ENCODE data around the gene TCTA.

DNA sequence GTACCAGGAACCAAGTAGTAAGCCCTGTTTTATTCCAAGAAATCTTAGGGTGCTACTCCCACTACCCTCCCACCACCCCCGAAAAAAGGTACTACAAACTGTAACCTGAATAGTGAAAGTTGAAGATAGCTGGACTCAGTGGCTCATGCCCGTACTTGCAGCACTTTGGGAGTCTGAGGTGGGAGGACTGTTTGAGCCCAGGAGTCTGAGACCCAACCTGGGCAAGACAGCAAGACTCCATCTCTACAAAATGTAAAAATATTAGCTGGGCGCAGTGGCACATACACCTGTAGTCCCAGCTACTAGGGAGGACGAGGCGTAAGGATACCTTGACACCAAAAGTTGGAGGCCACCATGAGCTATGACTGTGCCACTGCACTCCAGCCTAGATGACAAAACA is 8.3 kb upstream of the TCTA start:
- TF ChIP-seq, protein P1, sequence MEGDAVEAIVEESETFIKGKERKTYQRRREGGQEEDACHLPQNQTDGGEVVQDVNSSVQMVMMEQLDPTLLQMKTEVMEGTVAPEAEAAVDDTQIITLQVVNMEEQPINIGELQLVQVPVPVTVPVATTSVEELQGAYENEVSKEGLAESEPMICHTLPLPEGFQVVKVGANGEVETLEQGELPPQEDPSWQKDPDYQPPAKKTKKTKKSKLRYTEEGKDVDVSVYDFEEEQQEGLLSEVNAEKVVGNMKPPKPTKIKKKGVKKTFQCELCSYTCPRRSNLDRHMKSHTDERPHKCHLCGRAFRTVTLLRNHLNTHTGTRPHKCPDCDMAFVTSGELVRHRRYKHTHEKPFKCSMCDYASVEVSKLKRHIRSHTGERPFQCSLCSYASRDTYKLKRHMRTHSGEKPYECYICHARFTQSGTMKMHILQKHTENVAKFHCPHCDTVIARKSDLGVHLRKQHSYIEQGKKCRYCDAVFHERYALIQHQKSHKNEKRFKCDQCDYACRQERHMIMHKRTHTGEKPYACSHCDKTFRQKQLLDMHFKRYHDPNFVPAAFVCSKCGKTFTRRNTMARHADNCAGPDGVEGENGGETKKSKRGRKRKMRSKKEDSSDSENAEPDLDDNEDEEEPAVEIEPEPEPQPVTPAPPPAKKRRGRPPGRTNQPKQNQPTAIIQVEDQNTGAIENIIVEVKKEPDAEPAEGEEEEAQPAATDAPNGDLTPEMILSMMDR (IDR thresholded peaks at IDR 0.05), result no peak
- no peak for TF ChIP-seq SMC3 (IDR thresholded peaks at IDR 0.05; ENCODE audit: low read depth, low read length)
- TF ChIP-seq TCF12 (IDR thresholded peaks at IDR 0.05), result no peak
- TF ChIP-seq, protein P2, sequence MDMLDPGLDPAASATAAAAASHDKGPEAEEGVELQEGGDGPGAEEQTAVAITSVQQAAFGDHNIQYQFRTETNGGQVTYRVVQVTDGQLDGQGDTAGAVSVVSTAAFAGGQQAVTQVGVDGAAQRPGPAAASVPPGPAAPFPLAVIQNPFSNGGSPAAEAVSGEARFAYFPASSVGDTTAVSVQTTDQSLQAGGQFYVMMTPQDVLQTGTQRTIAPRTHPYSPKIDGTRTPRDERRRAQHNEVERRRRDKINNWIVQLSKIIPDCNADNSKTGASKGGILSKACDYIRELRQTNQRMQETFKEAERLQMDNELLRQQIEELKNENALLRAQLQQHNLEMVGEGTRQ (IDR thresholded peaks at IDR 0.05; ENCODE audit: borderline replicate concordance, low read depth, low read length), result no peak
- TF ChIP-seq, protein P3, sequence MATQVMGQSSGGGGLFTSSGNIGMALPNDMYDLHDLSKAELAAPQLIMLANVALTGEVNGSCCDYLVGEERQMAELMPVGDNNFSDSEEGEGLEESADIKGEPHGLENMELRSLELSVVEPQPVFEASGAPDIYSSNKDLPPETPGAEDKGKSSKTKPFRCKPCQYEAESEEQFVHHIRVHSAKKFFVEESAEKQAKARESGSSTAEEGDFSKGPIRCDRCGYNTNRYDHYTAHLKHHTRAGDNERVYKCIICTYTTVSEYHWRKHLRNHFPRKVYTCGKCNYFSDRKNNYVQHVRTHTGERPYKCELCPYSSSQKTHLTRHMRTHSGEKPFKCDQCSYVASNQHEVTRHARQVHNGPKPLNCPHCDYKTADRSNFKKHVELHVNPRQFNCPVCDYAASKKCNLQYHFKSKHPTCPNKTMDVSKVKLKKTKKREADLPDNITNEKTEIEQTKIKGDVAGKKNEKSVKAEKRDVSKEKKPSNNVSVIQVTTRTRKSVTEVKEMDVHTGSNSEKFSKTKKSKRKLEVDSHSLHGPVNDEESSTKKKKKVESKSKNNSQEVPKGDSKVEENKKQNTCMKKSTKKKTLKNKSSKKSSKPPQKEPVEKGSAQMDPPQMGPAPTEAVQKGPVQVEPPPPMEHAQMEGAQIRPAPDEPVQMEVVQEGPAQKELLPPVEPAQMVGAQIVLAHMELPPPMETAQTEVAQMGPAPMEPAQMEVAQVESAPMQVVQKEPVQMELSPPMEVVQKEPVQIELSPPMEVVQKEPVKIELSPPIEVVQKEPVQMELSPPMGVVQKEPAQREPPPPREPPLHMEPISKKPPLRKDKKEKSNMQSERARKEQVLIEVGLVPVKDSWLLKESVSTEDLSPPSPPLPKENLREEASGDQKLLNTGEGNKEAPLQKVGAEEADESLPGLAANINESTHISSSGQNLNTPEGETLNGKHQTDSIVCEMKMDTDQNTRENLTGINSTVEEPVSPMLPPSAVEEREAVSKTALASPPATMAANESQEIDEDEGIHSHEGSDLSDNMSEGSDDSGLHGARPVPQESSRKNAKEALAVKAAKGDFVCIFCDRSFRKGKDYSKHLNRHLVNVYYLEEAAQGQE (IDR thresholded peaks at IDR 0.05; ENCODE audit: low read depth, low read length), result no peak
- TF ChIP-seq FOXM1 (IDR thresholded peaks at IDR 0.05; ENCODE audit: low read depth), result no peak
- no peak for TF ChIP-seq RAD21 (IDR thresholded peaks at IDR 0.05; ENCODE audit: low read length)
- TF ChIP-seq, protein P4, sequence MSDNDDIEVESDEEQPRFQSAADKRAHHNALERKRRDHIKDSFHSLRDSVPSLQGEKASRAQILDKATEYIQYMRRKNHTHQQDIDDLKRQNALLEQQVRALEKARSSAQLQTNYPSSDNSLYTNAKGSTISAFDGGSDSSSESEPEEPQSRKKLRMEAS (IDR thresholded peaks at IDR 0.05; ENCODE audit: low read depth), result no peak
- TF ChIP-seq, protein P5, sequence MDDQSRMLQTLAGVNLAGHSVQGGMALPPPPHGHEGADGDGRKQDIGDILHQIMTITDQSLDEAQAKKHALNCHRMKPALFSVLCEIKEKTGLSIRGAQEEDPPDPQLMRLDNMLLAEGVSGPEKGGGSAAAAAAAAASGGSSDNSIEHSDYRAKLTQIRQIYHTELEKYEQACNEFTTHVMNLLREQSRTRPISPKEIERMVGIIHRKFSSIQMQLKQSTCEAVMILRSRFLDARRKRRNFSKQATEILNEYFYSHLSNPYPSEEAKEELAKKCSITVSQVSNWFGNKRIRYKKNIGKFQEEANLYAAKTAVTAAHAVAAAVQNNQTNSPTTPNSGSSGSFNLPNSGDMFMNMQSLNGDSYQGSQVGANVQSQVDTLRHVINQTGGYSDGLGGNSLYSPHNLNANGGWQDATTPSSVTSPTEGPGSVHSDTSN (IDR thresholded peaks at IDR 0.05), result no peak
- TF ChIP-seq MXI1 (IDR thresholded peaks at IDR 0.05; ENCODE audit: low read depth, low read length), result no peak

Measured in SK-N-SH (cell line).